Muscle of arm (tissue), 12 donors: ENCODE measurements around the gene CCL22. TPM values are rescaled to one million over a fixed set of nuclear protein-coding genes. Genes with fewer than 3 reads are reported as not detected.
"Not testable (repeated sequence)": the region's sequence is repeated elsewhere in the genome, so short reads cannot be mapped to it uniquely, and the experiment has no call there.

ENCODE experiments used
- DNase-seq: peaks from one replicate; pipeline ENCODE4 v3.0.0-alpha.2; 2013
- polyA plus RNA-seq, 12 donors: library from polyadenylated mRNA; unstranded; fragments of 120-200 nt; gene quantifications; one replicate each; pipeline ENCODE4 v1.2.1, GENCODE V29; 2013; ENCODE audit not compliant: insufficient read length in 12 of 12

Gene CCL22
- polyA plus RNA-seq, 12 donors = 0.05 to 0.88 (median 0.11) TPM; not detected in 3

DNA sequence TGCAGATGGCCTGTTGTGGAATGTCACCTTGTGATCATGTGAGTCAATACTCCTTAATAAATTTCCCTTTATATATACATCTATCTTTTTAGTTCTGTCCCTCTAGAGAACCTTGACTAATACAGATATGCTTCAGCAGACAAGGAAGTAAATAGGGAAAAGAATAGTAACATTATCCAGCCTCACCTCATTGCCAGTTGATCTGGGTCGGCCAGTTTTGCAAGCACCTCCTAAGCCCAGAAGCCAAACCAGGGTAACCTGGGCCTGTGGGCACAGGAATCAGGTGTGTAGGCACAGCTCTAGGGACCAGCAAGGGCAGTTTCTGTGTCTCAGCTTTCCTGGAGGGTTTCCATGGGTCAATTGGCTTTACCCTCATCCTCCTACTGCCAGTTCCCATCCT is 34.1 kb downstream of the CCL22 start:
- DNase-seq = no peak

GRCh38 chr16:57394444-57394843 is 35.9 kb downstream of the CCL22 start:
- no peak for DNase-seq

- no peak for DNase-seq
Observed at GRCh38 chr16:57395026-57395425, 36.4 kb downstream of the CCL22 start.

DNA sequence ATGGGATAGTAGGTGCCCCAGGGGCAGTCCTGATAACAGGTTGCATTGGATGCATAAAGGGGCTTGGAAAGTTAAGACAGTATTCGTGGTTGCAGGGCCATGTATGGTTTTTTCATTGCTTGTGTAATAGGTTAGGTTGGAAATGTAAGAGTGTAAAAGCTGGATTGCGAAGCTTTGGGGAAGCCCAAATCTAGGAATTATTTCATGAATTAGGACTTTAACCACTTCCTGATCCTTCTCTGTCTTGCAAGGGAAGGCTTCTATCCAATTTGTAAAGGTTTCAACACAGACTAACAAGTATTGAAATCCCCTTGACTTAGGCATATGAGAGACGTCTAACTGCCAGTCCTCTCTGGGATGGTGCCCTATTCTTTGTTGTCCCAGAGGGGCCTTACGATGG is 38.2 kb downstream of the CCL22 start:
- DNase-seq = no peak

DNA sequence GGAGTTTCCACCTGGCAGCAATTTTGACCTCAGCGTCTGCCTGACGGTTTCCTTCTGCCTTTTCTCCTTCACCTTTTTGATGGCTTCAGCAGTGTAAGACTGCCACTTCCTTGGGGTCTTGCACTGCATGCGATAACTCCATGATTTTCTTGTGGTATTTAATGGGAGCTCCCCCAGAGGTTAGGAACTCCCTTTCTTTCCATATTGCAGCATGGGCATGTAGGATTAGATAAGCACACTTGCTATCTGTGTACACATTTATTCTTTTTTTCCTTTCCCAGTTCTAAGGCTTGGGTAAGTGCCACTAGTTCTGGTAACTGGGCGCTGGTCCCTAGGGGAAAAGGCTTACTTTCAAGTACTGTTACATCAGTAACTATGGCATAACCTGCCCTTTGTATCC is 38.9 kb downstream of the CCL22 start:
- DNase-seq = not testable (repeated sequence)

GRCh38 chr16:57401943-57402640 is 43.5 kb downstream of the CCL22 start:
- DNase-seq = no peak

GRCh38 chr16:57403965-57404817 is 45.6 kb downstream of the CCL22 start, which contains the start of gene CCL17:
CCL17 (plus strand) TSS chr16:57404767; CDS start chr16:57413933, 9,166 bp downstream.
- no peak for DNase-seq

DNA sequence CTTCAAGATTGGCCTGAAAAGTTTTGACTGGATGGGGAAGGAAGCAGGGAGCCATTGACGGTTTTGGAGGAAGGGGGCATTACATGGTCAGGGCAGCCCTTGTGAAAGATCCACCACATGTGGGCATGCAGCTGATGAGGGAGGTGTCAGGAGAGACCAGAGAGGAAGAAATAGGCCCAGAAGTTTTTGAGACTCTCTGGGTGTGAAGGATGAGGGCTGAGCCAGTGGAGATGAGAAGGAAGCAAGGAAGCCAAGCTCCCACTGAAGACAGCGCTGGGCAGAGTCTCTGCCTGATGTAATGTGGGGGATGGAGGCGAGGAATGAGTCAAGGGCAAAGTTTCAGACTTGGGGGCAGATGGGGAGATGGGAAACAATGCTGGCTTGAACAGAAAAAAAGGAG is 46.5 kb downstream of the CCL22 start:
- no peak for DNase-seq

GRCh38 chr16:57406881-57407280 is 48.3 kb downstream of the CCL22 start:
- DNase-seq = no peak

- no peak for DNase-seq
Observed at GRCh38 chr16:57407521-57408353, 49.2 kb downstream of the CCL22 start.

- DNase-seq = no peak
Observed at GRCh38 chr16:57409065-57409464, 50.5 kb downstream of the CCL22 start.

- DNase-seq = no peak
Observed at GRCh38 chr16:57409870-57410587, 51.4 kb downstream of the CCL22 start.

DNA sequence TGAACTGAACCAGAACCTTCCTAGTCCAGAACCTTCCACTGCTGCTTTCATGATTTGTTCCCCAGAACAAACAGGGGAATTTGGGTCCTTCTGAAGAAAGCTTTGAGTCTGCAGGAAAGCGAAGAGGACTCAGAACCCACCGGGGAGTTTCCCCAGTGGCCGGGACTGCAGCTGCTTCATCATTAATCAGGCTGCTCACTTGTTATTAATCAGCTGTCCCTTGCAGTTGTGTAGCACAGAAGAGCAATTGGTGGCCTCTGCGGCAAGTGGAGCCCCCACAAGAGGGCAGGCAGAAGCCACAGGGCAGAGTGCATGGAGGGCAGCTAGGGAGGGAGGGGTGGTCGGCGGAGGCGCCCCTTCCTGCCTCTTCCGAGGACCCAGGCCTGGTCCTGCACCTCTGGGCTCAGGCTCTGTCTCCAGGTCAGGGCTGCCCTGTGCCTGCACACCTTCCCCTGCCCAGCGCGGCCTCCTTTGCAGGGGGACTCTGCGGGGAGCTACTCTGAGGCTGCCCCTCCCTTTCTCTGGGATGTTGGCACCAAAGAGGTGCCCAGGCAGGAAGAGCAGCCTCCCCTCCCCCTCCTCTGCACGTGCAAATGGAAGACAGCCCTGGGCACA is 52.9 kb downstream of the CCL22 start:
- no peak for DNase-seq

GRCh38 chr16:57412584-57412983 is 54.0 kb downstream of the CCL22 start:
- no peak for DNase-seq

- no peak for DNase-seq
Observed at GRCh38 chr16:57413301-57413730, 54.7 kb downstream of the CCL22 start.

GRCh38 chr16:57413733-57414132 is 55.1 kb downstream of the CCL22 start:
- no peak for DNase-seq

Other genes with a start within 250 kb of the CCL22 start
- 10 to 100 TPM in 11 of 12 donors, not detected in 1; 46.4 to 99.6 (median 60.1) TPM for gene PSME3IP1, start 172.7 kb upstream of the CCL22 start, polyA plus RNA-seq
- gene RSPRY1, start 172.5 kb upstream of the CCL22 start, polyA plus RNA-seq = 10 to 100 TPM in 11 of 12 donors, not detected in 1; 17.3 to 37.3 (median 27.7) TPM
- gene ARL2BP, start 113.5 kb upstream of the CCL22 start, polyA plus RNA-seq = 10 to 100 TPM in 11 of 12 donors, not detected in 1; 39.5 to 57.2 (median 51.9) TPM
- 10 to 100 TPM in 1 of 12 donors, 1 to 10 TPM in 8, under 1 TPM in 2, not detected in 1; 0.84 to 31.7 (median 1.2) TPM for gene PLLP, start 74.1 kb upstream of the CCL22 start, polyA plus RNA-seq
- 10 to 100 TPM in 1 of 12 donors, 1 to 10 TPM in 10, not detected in 1; 2.8 to 10.4 (median 4.3) TPM for gene CX3CL1, start 13.7 kb downstream of the CCL22 start, polyA plus RNA-seq
- gene CCL17, start 46.0 kb downstream of the CCL22 start, polyA plus RNA-seq = under 1 TPM in 1 of 12 donors, not detected in 11; 0.65 TPM
- 10 to 100 TPM in 11 of 12 donors, not detected in 1; 46.1 to 72.9 (median 58.4) TPM for gene CIAPIN1, start 88.6 kb downstream of the CCL22 start, polyA plus RNA-seq
- 10 to 100 TPM in 11 of 12 donors, not detected in 1; 55.0 to 81.0 (median 65.5) TPM for gene COQ9, start 88.7 kb downstream of the CCL22 start, polyA plus RNA-seq
- 10 to 100 TPM in 11 of 12 donors, not detected in 1; 24.3 to 51.2 (median 47.1) TPM for gene POLR2C, start 103.9 kb downstream of the CCL22 start, polyA plus RNA-seq
- 10 to 100 TPM in 5 of 12 donors, 1 to 10 TPM in 6, not detected in 1; 6.6 to 33.0 (median 9.5) TPM for gene DOK4, start 127.7 kb downstream of the CCL22 start, polyA plus RNA-seq
- gene CCDC102A, start 177.8 kb downstream of the CCL22 start, polyA plus RNA-seq = 10 to 100 TPM in 7 of 12 donors, 1 to 10 TPM in 4, not detected in 1; 9.2 to 20.8 (median 11.4) TPM
- gene ADGRG5, start 183.9 kb downstream of the CCL22 start, polyA plus RNA-seq = 1 to 10 TPM in 9 of 12 donors, under 1 TPM in 2, not detected in 1; 0.70 to 4.3 (median 1.9) TPM